H1 (cell line): ENCODE measurements around the gene BCAS3. TPM values are rescaled to one million over a fixed set of nuclear protein-coding genes. Genes with fewer than 3 reads are reported as not detected.

Experiments
- EGR1 ChIP-seq: IDR thresholded peaks from 2 replicates; pipeline ENCODE4 v1.6.1; 2011; ENCODE audit warnings: low read depth, low read length, borderline replicate concordance
- EZH2 ChIP-seq: fragments of 200-600 bp; sonication (generic); IDR thresholded peaks from 2 replicates; pipeline ENCODE4 v1.7.1; 2012; ENCODE audit warnings: low read depth, mild to moderate bottlenecking, moderate library complexity, low read length, inconsistent platforms; ENCODE audit not compliant: severe bottlenecking
- POLR2A ChIP-seq, 2 experiments: IDR thresholded peaks; 1 replicate in 1 of 2; 2 replicates in 1 of 2; pipeline ENCODE4 v1.6.1; 2011; ENCODE audit warnings: low read depth in 2 of 2, low read length in 2 of 2, mild to moderate bottlenecking in 2 of 2; ENCODE audit errors: control extremely low read depth in 1 of 2
- SRF ChIP-seq: IDR thresholded peaks from 2 replicates; pipeline ENCODE4 v1.6.1; 2011; ENCODE audit warnings: mild to moderate bottlenecking, low read depth, low read length, moderate library complexity
- USF2 ChIP-seq: IDR thresholded peaks from 2 replicates; pipeline ENCODE4 v1.6.1; 2011; ENCODE audit warnings: low read length, improper control_type of control experiment
- polyA plus RNA-seq, 7 experiments: library from polyadenylated mRNA; depleted of rRNA in 3 of 7; stranded (reverse) in 5 of 7; unstranded in 2 of 7; fragments of >200 nt in 5 of 7; fragments of 200-250 nt in 2 of 7; gene quantifications; 1 replicate in 5 of 7; 2 replicates in 1 of 7; 4 replicates in 1 of 7; pipeline versions ENCODE4 v1.2.1 to v1.2.3, GENCODE V29; 2011 to 2013; ENCODE audit warnings: missing spikeins in 2 of 7, mixed read lengths in 2 of 7
- total RNA-seq: library from RNA; stranded (reverse); fragmentation: NEBNext Ultra II Directional; extraction: Animal tissue kit (Norgen Biotek cat#: 25700); gene quantifications from 2 replicates; pipeline ENCODE4 v1.2.1, GENCODE V29; 2021

Gene BCAS3
- total and polyA plus RNA-seq, 2 of the 8 experiments (the other 6 are each of a cell fraction or from before 2014, with no cell fraction given): 9.9 to 13.3 TPM

DNA sequence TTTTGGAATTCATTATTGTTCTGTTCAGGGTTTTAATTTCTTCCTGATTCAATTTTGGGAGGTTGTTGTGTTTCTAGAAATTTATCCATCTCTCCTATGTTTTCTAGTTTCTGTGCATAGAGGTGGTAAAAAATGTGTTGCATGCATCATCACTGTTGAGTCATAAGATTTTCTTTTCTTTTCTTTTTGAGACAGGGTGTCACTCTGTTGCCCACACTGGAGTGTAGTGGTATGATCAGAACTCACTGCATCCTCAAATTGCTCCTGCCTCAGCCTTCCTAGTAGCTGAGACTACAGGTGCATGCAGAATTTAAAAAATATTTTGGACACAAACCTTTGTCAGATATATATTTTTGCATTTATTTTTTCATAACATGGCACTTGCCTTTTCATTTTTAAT lies 184.8 kb downstream of the BCAS3 start (continued):
- TF ChIP-seq EZH2 (no peak), USF2 (no peak), SRF (no peak), POLR2A (IDR thresholded peaks at IDR 0.05; ENCODE audit: control extremely low read depth in 1 of 2, low read depth in 2 of 2, low read length in 2 of 2) (no peak), EGR1 (no peak)
